Heart right ventricle (tissue), 16 donors: ENCODE results near the gene BNC2. TPM values are rescaled to one million over a fixed set of nuclear protein-coding genes. Genes with fewer than 3 reads are reported as not detected.

Experiments
- ATAC-seq, 8 donors: fragments of 200-7000 bp; cut with Tn5 transposase; one replicate each; pipeline ENCODE4 v1.9.1; 2020; ENCODE audit warnings: mild to moderate bottlenecking in 8 of 8, moderate library complexity in 8 of 8, moderate number of reproducible peaks in 1 of 8
- DNase-seq, 2 donors: peaks; one replicate each; pipeline ENCODE4 v3.0.0-alpha.2; 2020
- H3K27ac ChIP-seq, 10 donors: fragments of 200-600 bp; sonication (generic) in 2 of 10; one replicate each; pipeline versions ENCODE4 v1.5.0 to v1.8.0; 2020 to 2022; ENCODE audit warnings: mild to moderate bottlenecking in 3 of 10
- H3K27me3 ChIP-seq, 7 donors: fragments of 200-600 bp; one replicate each; pipeline ENCODE4 v1.8.0; 2021 to 2022; ENCODE audit warnings: mild to moderate bottlenecking in 2 of 7
- H3K36me3 ChIP-seq, 9 donors: fragments of 200-600 bp; sonication (generic) in 1 of 9; one replicate each; pipeline versions ENCODE4 v1.5.0 to v1.8.0; 2020 to 2022; ENCODE audit warnings: mild to moderate bottlenecking in 2 of 9
- H3K4me1 ChIP-seq, 9 donors: fragments of 200-600 bp; sonication (generic) in 1 of 9; one replicate each; pipeline versions ENCODE4 v1.5.0 to v1.8.0; 2020 to 2022; ENCODE audit warnings: mild to moderate bottlenecking in 4 of 9
- H3K4me3 ChIP-seq, 10 donors: fragments of 200-600 bp; sonication (generic) in 2 of 10; one replicate each; pipeline versions ENCODE4 v1.5.0 to v1.8.0; 2020 to 2022; ENCODE audit warnings: mild to moderate bottlenecking in 7 of 10, moderate library complexity in 2 of 10
- H3K9me3 ChIP-seq, 11 donors: fragments of 200-600 bp in 10 of 11; sonication (generic) in 2 of 11; one replicate each; pipeline versions ENCODE4 v1.5.0 to v1.8.0; 2013 to 2022; ENCODE audit warnings: mild to moderate bottlenecking in 2 of 11, control low read depth in 1 of 11, moderate library complexity in 1 of 11
- WGBS, 2 donors: extraction: QIAGEN DNeasy Blood & Tissue Kit; methylation state at CpG; one replicate each; pipeline ENCODE4 v1.1.7; 2013; ENCODE audit warnings: inconsistent platforms in 1 of 2; 5-methylcytosine and 5-hydroxymethylcytosine counted together
- intact Hi-C, 10 donors: fragments of 100-400 bp; cut with DNase I; formaldehyde crosslinking; loops; one replicate each; pipeline versions ENCODE4 v1.11.1 to v1.14.2; 2022
- polyA plus RNA-seq, 2 donors: library from polyadenylated mRNA; stranded (reverse); fragments of 200-250 nt; gene quantifications; one replicate each; pipeline ENCODE4 v1.2.3, GENCODE V29; 2013
- total RNA-seq, 10 donors: library from RNA; stranded (reverse); fragmentation: NEBNext Ultra II Directional in 3 of 10; extraction: Animal tissue kit (Norgen Biotek cat#: 25700) in 3 of 10; gene quantifications; one replicate each; pipeline versions ENCODE4 v1.2.1 to v1.2.4, GENCODE V29; 2021 to 2023
- TF ChIP-seq, protein P1 (sequence below), 9 donors: fragments of 200-600 bp; sonication (generic) in 2 of 9; IDR thresholded peaks; one replicate each; pipeline versions ENCODE4 v1.5.0 to v1.8.0; 2021 to 2022; ENCODE audit warnings: antibody characterized with exemption in 9 of 9, mild to moderate bottlenecking in 5 of 9, moderate library complexity in 1 of 9
- donor health status: Arrhythmogenic right ventricular cardiomyopathy.
- donor health status: ischemic (EF 13 %, LVEDD 7.1; RV severe dilation, severe dysfunction).
- donor health status: healthy with polysubstance abuse.
- donor health status: DM: no; HTN: yes; CAD: no.
- donor health status: DM: no; HTN: no; CAD: no.
- donor health status: ischemic (EF 25% LVEDD 6.9; RV normal size, moderate dysfunction).
- donor health status: ischemic (EF 25% LVEDD 5.7; RV mildly dilated, moderate dysfunction).
- donor health status: healthy.
- donor health status: DM: yes; HTN: yes; CAD: no.
- donor health status: Ischemic cardiomyopathy.
- donor health status: ischemic (EF 35%, LVEDD 5.7; RV mildly dilated, moderate dysfunction).
- donor health status: nonischemic (EF 11% LVEDD 7.7; RV severe dilation, severe dysfunction).
- donor health status: DM: yes; HTN: yes; CAD: no.
- donor health status: PGD.
- donor health status: ischemic (EF 29% LVEDD 5.4; RV normal size, mild dysfunction).
- donor health status: nonischemic (EF 23%, LVEDD 6.1; RV moderate dilation, normal function).

BNC2 gene
- total and polyA plus RNA-seq, 12 donors: 0.49 to 7.3 (median 3.2) TPM

DNA sequence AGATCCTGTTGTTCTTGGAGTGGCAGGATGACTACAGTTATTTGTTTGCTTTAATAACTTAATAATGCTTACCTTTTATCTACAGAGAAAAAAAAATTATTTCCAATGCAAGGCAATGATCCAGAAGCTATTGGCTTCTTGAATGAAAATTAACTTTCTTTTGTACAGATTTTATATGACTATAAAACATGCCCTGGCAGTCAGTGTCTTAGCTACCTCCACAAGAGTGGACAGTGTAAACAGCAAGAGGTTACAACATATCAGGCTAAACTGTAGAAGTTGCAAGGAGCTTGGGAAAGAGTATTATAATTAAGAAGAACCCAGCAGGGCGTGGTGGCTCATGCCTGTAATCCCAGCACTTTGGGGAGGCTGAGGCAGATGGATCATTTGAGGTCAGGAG lies 49.1 kb downstream of the BNC2 start:
- intact Hi-C loops: no loop called here
- Histone ChIP-seq H3K36me3 (no peaks in the 10 kb centered on the region), H3K27me3 (peaks cover 0 to 10% (median 0%) of the 10 kb centered on the region in 7 donors), H3K4me3 (no peak overlapping the region), H3K4me1 (peaks cover 0 to 12% (median 0%) of the 10 kb centered on the region in 9 donors), H3K27ac (no peak overlapping the region), H3K9me3 (no peaks in the 10 kb centered on the region)
- TF ChIP-seq, protein P1, sequence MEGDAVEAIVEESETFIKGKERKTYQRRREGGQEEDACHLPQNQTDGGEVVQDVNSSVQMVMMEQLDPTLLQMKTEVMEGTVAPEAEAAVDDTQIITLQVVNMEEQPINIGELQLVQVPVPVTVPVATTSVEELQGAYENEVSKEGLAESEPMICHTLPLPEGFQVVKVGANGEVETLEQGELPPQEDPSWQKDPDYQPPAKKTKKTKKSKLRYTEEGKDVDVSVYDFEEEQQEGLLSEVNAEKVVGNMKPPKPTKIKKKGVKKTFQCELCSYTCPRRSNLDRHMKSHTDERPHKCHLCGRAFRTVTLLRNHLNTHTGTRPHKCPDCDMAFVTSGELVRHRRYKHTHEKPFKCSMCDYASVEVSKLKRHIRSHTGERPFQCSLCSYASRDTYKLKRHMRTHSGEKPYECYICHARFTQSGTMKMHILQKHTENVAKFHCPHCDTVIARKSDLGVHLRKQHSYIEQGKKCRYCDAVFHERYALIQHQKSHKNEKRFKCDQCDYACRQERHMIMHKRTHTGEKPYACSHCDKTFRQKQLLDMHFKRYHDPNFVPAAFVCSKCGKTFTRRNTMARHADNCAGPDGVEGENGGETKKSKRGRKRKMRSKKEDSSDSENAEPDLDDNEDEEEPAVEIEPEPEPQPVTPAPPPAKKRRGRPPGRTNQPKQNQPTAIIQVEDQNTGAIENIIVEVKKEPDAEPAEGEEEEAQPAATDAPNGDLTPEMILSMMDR (IDR thresholded peaks at IDR 0.05): no peak
- ATAC-seq (no peak), DNase-seq (no peak)
- WGBS, 2 donors: 83 to 86% methylated on average over 1 of the region's 1 CpG

DNA sequence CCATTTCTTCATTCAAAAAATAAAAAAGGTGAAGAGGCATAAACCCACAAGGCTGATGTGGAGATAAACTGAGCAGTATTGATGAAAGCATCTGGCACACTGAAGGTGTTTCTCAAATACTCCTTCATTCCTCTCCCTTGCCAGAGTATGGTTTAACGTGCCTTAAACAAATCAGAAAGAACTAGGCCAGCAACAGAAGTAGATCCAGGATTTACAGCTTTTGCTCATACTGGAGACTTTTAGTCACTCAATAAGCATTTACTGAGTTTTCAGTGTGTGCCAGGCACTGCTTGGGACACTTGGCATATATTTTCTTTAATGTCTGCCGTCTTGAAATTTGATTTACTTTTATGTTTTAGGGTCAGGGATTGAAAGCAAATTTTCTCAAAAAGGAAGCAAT lies 53.0 kb downstream of the BNC2 start:
- TF ChIP-seq, protein P1 (IDR thresholded peaks at IDR 0.05): no peak
- H3K27ac ChIP-seq: no peak overlapping the region
- WGBS, 2 donors: 75 to 81% methylated on average over 2 of the region's 2 CpGs

DNA sequence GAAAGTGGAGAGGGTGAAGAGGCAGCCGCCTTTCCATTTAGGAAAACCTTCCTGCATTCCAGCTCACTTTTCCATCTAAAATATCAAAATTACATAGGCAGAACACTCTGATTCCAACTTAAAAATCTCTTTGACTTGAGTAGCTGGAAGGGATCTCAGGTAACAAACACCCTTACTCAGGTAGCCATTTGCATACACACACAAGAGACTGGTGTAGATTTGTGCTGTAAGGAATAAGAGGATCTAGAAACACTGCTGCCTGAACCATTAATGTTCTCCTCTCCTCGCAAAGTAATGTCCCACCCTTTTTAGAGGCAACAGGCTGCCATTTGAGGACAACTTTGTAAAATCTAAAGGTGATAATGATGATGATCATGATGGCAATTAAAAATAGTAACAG lies 53.5 kb downstream of the BNC2 start:
- no peaks in the 10 kb centered on the region for H3K9me3 ChIP-seq
- no peak overlapping the region for H3K4me3 ChIP-seq
- TF ChIP-seq, protein P1 (IDR thresholded peaks at IDR 0.05): no peak
- no peaks in the 10 kb centered on the region for H3K4me1 ChIP-seq
- intact Hi-C loops: no loop called here
- H3K27me3 ChIP-seq: no peaks in the 10 kb centered on the region
- DNase-seq (no peak), ATAC-seq (no peak)
- 87 to 90% methylated on average over 2 of the region's 2 CpGs for WGBS, 2 donors
- H3K27ac ChIP-seq: no peak overlapping the region
- no peaks in the 10 kb centered on the region for H3K36me3 ChIP-seq

More for the DNA sequence above, 53.0 kb downstream of the BNC2 start:
- Histone ChIP-seq H3K27me3 (no peaks in the 10 kb centered on the region), H3K4me3 (no peak overlapping the region), H3K4me1 (no peaks in the 10 kb centered on the region), H3K36me3 (no peaks in the 10 kb centered on the region), H3K9me3 (no peaks in the 10 kb centered on the region)
- ATAC-seq: no peak
- intact Hi-C loops: no loop called here
- DNase-seq: no peak

DNA sequence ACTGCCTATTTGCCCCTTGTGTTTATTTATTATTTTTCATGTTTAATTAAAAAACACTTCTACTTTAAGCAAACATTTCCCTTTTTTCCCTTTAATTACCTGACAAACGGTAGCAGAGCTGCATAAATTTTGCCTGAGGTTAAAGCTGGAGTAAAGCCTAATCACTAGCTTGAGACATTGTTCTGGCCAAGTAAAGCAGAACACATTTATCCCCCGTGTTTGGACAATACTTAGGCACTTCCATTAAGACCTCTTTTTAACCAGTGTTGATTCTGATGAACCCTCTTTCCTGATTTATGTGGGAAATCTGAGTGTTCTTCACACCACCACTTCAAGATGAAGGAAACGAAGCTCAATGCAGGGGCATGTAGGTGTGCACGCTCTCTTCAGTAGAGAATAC lies 54.5 kb downstream of the BNC2 start:
- 71 to 75% methylated on average over 4 of the region's 4 CpGs for WGBS, 2 donors
- Histone ChIP-seq H3K27me3 (no peaks in the 10 kb centered on the region), H3K27ac (no peak overlapping the region), H3K9me3 (no peaks in the 10 kb centered on the region), H3K36me3 (no peaks in the 10 kb centered on the region), H3K4me3 (no peak overlapping the region), H3K4me1 (no peaks in the 10 kb centered on the region)
- no peak for ATAC-seq
- TF ChIP-seq, protein P1 (IDR thresholded peaks at IDR 0.05): no peak
- intact Hi-C loops: no loop called here
- DNase-seq: no peak
